Smooth muscle cell (in vitro differentiated cells): Measurements from ENCODE around the gene GLCE. TPM values are rescaled to one million over a fixed set of nuclear protein-coding genes. Genes with fewer than 3 reads are reported as not detected.

Experiments used
- DNase-seq: peaks from one replicate; lab custom pipeline; 2025; ENCODE audit not compliant: unreplicated experiment; lab: John Stamatoyannopoulos, UW
- H2AFZ ChIP-seq: fragments of 200-600 bp; sonication (generic); 2 replicates; pipeline ENCODE4 v1.6.0; 2016; ENCODE audit warnings: antibody characterized with exemption, low read depth, mild to moderate bottlenecking
- H3F3A ChIP-seq: fragments of 200-600 bp; sonication (generic); 2 replicates; pipeline ENCODE4 v1.6.0; 2017; ENCODE audit warnings: antibody characterized with exemption, low read depth
- H3K27ac ChIP-seq: fragments of 200-600 bp; sonication (generic); 2 replicates; pipeline ENCODE4 v1.5.1; 2016; ENCODE audit warnings: low read depth, mild to moderate bottlenecking
- H3K27me3 ChIP-seq: fragments of 200-600 bp; sonication (generic); 2 replicates; pipeline ENCODE4 v1.6.1; 2016; ENCODE audit warnings: low read depth, mild to moderate bottlenecking
- H3K36me3 ChIP-seq: fragments of 200-600 bp; sonication (generic); 2 replicates; pipeline ENCODE4 v1.5.1; 2016; ENCODE audit warnings: low read depth
- H3K4me1 ChIP-seq: fragments of 200-600 bp; sonication (generic); 2 replicates; pipeline ENCODE4 v1.5.1; 2016; ENCODE audit warnings: low read depth
- H3K4me2 ChIP-seq: fragments of 200-600 bp; sonication (generic); 2 replicates; pipeline ENCODE4 v1.6.0; 2016; ENCODE audit warnings: mild to moderate bottlenecking
- H3K4me3 ChIP-seq: fragments of 200-600 bp; sonication (generic); 2 replicates; pipeline ENCODE4 v1.5.1; 2016; ENCODE audit warnings: mild to moderate bottlenecking
- H3K79me2 ChIP-seq: fragments of 200-600 bp; sonication (generic); 2 replicates; pipeline ENCODE4 v1.6.0; 2016; ENCODE audit warnings: low read depth, mild to moderate bottlenecking
- H3K9ac ChIP-seq: fragments of 200-600 bp; sonication (generic); 2 replicates; pipeline ENCODE4 v1.6.0; 2016; ENCODE audit warnings: low read depth
- H3K9me3 ChIP-seq: fragments of 200-600 bp; sonication (generic); replicated peaks from 2 replicates; pipeline ENCODE4 v1.5.1; 2016; ENCODE audit warnings: low read depth
- H4K20me1 ChIP-seq: fragments of 200-600 bp; sonication (generic); 2 replicates; pipeline ENCODE4 v1.6.0; 2016; ENCODE audit warnings: low read depth
- WGBS: methylation state at CpG from one replicate; pipeline ENCODE4 v1.1.7; 2016; ENCODE audit warnings: low lambda C conversion rate; 5-methylcytosine and 5-hydroxymethylcytosine counted together
- polyA plus RNA-seq: library from polyadenylated mRNA; unstranded; fragments of >200 nt; fragmentation: Nextera tagmentation; extraction: Ambion mirVana; gene quantifications from 2 replicates; pipeline ENCODE4 v1.2.1, GENCODE V29; 2016
- total RNA-seq: library from RNA; depleted of rRNA; stranded (reverse); fragments of >200 nt; gene quantifications from 2 replicates; pipeline ENCODE4 v1.2.3, GENCODE V29; 2014
- TF ChIP-seq, protein P1 (sequence below): fragments of 200-600 bp; sonication (generic); IDR thresholded peaks from 2 replicates; pipeline ENCODE4 v1.5.1; 2017; ENCODE audit warnings: borderline replicate concordance, mild to moderate bottlenecking, antibody characterized with exemption; ENCODE audit not compliant: insufficient read depth, poor library complexity, severe bottlenecking

GLCE gene
- total and polyA plus RNA-seq, 2 experiments from 2014 or later, result 8.3 to 26.6 TPM

DNA sequence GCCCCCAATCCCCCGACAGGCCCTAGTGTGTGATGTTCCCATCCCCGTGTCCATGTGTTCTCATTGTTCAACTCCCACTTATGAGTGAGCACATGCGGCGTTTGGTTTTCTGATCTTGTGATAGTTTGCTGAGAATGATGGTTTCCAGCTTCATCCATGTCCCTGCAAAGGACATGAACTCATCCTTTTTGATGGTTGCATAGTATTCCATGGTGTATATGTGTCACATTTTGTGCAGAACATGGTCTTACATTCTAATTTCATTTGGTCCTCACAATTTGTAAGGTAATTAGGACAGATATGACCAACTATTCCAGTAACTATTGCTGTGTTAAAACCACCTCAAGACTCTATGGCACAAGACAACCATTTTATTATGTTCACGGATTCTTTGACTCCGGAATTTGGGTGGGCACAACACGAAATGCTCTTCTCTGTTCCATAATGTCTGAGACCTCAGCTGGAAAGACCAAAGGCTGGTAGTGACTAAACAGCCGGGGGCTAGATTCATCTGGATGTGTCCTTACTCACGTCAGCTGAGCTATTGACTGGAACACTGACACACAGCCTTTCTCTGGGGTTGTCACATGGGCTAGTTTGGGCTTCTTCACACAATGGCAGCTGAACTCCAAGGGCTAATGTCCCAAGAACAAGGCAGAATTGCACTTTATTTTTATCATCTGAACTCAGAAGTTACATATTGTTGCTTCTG lies 13.6 kb upstream of the GLCE start:
- H3K4me1 ChIP-seq, result no peaks in the 10 kb centered on the region
- 94% methylated on average over 9 of the region's 9 CpGs for WGBS
- DNase-seq, result no peak
- no peaks in the 10 kb centered on the region for H4K20me1 ChIP-seq
- no peaks in the 10 kb centered on the region for H3K79me2 ChIP-seq
- H3F3A ChIP-seq, result no peaks in the 10 kb centered on the region
- H3K9ac ChIP-seq, result no peak overlapping the region
- peaks cover 32% of the 10 kb centered on the region for H3K27me3 ChIP-seq
- H3K27ac ChIP-seq, result no peak overlapping the region
- H2AFZ ChIP-seq, result no peak overlapping the region
- H3K9me3 ChIP-seq, result no peaks in the 10 kb centered on the region
- TF ChIP-seq, protein P1, sequence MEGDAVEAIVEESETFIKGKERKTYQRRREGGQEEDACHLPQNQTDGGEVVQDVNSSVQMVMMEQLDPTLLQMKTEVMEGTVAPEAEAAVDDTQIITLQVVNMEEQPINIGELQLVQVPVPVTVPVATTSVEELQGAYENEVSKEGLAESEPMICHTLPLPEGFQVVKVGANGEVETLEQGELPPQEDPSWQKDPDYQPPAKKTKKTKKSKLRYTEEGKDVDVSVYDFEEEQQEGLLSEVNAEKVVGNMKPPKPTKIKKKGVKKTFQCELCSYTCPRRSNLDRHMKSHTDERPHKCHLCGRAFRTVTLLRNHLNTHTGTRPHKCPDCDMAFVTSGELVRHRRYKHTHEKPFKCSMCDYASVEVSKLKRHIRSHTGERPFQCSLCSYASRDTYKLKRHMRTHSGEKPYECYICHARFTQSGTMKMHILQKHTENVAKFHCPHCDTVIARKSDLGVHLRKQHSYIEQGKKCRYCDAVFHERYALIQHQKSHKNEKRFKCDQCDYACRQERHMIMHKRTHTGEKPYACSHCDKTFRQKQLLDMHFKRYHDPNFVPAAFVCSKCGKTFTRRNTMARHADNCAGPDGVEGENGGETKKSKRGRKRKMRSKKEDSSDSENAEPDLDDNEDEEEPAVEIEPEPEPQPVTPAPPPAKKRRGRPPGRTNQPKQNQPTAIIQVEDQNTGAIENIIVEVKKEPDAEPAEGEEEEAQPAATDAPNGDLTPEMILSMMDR, result no peak
- H3K4me3 ChIP-seq, result no peak overlapping the region
- no peaks in the 10 kb centered on the region for H3K36me3 ChIP-seq
- H3K4me2 ChIP-seq, result no peak overlapping the region

DNA sequence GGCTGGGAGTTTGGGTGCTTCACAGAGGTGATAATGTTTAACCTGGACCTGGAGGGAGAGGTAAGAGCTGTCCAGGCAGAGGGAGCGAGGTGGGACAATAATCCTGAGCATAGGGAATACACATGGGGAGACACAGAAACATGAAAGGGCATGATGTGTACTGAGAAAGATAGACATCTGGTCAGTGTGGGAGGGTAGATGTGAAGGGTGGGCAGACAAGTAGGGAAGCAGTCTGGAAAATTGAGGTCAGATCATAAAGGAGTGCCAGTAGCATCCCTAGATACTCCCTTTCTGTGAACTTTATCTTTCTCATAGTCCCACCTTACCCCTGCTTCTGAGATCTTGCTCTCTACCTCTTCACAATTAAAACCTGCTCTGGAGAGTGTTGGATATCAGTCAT lies 12.0 kb upstream of the GLCE start:
- Histone ChIP-seq H3K79me2 (no peaks in the 10 kb centered on the region), H3K27me3 (peaks cover 34% of the 10 kb centered on the region), H3K4me2 (no peak overlapping the region), H2AFZ (no peak overlapping the region), H3K4me1 (no peaks in the 10 kb centered on the region), H3K36me3 (no peaks in the 10 kb centered on the region), H3K9me3 (no peaks in the 10 kb centered on the region), H3K27ac (no peak overlapping the region), H3K9ac (no peak overlapping the region), H3F3A (no peaks in the 10 kb centered on the region), H3K4me3 (no peak overlapping the region), H4K20me1 (no peaks in the 10 kb centered on the region)
- no peak for DNase-seq
- 7% methylated on average over 1 of the region's 1 CpG for WGBS
- TF ChIP-seq, protein P1, result no peak

DNA sequence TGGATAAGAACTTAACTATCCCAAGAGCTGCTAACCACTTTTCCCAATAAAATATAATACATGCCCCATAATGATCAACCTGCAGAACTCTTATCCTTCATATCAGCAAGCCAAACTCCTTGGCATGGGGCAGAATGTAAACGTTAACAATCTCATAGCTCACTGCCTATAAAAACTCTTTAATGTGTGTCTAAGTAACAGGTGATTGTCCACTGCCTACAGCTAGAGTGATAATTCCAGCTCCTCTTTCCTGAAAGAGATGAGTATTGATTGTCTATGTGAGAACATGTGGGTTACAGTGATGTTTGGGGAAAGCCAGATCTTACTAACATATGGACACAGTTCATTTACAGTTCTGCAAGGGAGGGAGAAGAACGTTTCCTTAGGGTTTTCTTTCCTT lies 11.3 kb upstream of the GLCE start:
- DNase-seq, result no peak
- H2AFZ ChIP-seq, result no peak overlapping the region
- H3K9ac ChIP-seq, result no peak overlapping the region
- peaks cover 34% of the 10 kb centered on the region for H3K27me3 ChIP-seq
- H3K9me3 ChIP-seq, result no peaks in the 10 kb centered on the region
- H3K36me3 ChIP-seq, result no peaks in the 10 kb centered on the region
- no peaks in the 10 kb centered on the region for H3K4me1 ChIP-seq
- H3K4me2 ChIP-seq, result no peak overlapping the region
- H3K79me2 ChIP-seq, result no peaks in the 10 kb centered on the region
- no peak overlapping the region for H3K27ac ChIP-seq
- TF ChIP-seq, protein P1, result no peak
- no peaks in the 10 kb centered on the region for H4K20me1 ChIP-seq
- no peak overlapping the region for H3K4me3 ChIP-seq
- 67% methylated on average over 2 of the region's 2 CpGs for WGBS
- no peaks in the 10 kb centered on the region for H3F3A ChIP-seq

DNA sequence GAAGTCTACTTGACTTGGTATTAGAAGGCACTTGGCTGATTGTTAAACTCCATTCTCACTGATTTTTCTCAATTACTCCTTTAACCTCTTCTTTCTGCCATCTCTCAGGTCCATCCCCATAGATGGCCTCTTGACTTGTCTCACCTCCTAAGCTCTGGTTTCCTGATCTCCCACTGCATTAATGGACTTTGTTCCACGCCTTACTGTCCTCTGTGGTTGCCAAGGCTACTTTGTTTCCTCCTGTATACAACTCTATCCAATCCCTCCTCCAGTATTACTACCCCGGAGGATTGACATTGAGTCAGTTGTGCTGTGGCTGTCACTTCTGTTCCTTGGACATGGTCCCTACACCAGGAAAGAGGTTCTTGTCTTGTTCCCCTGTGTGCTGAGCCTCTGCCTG lies 10.6 kb upstream of the GLCE start:
- H4K20me1 ChIP-seq, result no peaks in the 10 kb centered on the region
- H3K79me2 ChIP-seq, result no peaks in the 10 kb centered on the region
- 91% methylated on average over 2 of the region's 2 CpGs for WGBS
- no peak for DNase-seq
- H3K9ac ChIP-seq, result no peak overlapping the region
- no peaks in the 10 kb centered on the region for H3K9me3 ChIP-seq
- TF ChIP-seq, protein P1, result no peak
- H3K4me2 ChIP-seq, result no peak overlapping the region
- H3K27me3 ChIP-seq, result peaks cover 34% of the 10 kb centered on the region
- H3K4me1 ChIP-seq, result no peaks in the 10 kb centered on the region
- H3K36me3 ChIP-seq, result no peaks in the 10 kb centered on the region
- H3K4me3 ChIP-seq, result no peak overlapping the region
- no peak overlapping the region for H3K27ac ChIP-seq
- H2AFZ ChIP-seq, result no peak overlapping the region
- no peaks in the 10 kb centered on the region for H3F3A ChIP-seq
